ENCODE data around the gene MCAT.

MCAT gene

GRCh38 chr22:43090130-43090789 is 52.9 kb downstream of the MCAT start:
- Histone ChIP-seq H3K4me3 (ENCODE audit: low read length) (no peak overlapping the region), H2AFZ (ENCODE audit: low read length) (no peak overlapping the region), H3K79me2 (ENCODE audit: low read length) (no peaks in the 10 kb centered on the region), H3K9ac (ENCODE audit: low read length) (no peak overlapping the region), H3F3A (ENCODE audit: insufficient read depth, low read length) (peaks cover 27% of the 10 kb centered on the region), H4K20me1 (ENCODE audit: insufficient read depth, low read length) (no peaks in the 10 kb centered on the region), H3K27me3 (replicated peaks; ENCODE audit: insufficient read depth, low read length) (no peaks in the 10 kb centered on the region; the same call in 1 of the 2 replicates), H3K9me3 (replicated peaks; ENCODE audit: insufficient read depth, low read length) (no peaks in the 10 kb centered on the region), H3K27ac (ENCODE audit: low read length) (no peak overlapping the region), H3K4me2 (ENCODE audit: low read depth, low read length) (no peak overlapping the region), H3K36me3 (replicated peaks; ENCODE audit: insufficient read depth, low read length) (no peaks in the 10 kb centered on the region), H3K9me2 (replicated peaks; ENCODE audit: insufficient read depth, low read length) (no peaks in the 10 kb centered on the region), H3K4me1 (ENCODE audit: low read length) (peaks cover 18% of the 10 kb centered on the region)
- peak; percentile 67 for DNase-seq
- TF ChIP-seq EZH2 (optimal IDR thresholded peaks at IDR 0.05; ENCODE audit: low read depth, low read length) (no peak), EZH2phosphoT487 (IDR thresholded peaks at IDR 0.05; ENCODE audit: low read length) (no peak), CTCF (IDR thresholded peaks at IDR 0.05; ENCODE audit: low read length) (peak; percentile 32)

- peak within 1 kb of the TSS; percentile 43 for H3K9ac ChIP-seq (ENCODE audit: low read length)
- no peaks in the 10 kb centered on the region for H3K79me2 ChIP-seq (ENCODE audit: low read length)
- TF ChIP-seq EZH2phosphoT487 (IDR thresholded peaks at IDR 0.05; ENCODE audit: low read length) (no peak), CTCF (IDR thresholded peaks at IDR 0.05; ENCODE audit: low read length) (no peak), EZH2 (optimal IDR thresholded peaks at IDR 0.05; ENCODE audit: low read depth, low read length) (no peak)
- H3F3A ChIP-seq (ENCODE audit: insufficient read depth, low read length) = peaks cover 27% of the 10 kb centered on the region
- H3K4me1 ChIP-seq (ENCODE audit: low read length) = peaks cover 19% of the 10 kb centered on the region
- H3K4me2 ChIP-seq (ENCODE audit: low read depth, low read length) = peak within 1 kb of the TSS; percentile 88
- peak; percentile 92 for DNase-seq
- H4K20me1 ChIP-seq (ENCODE audit: insufficient read depth, low read length) = no peaks in the 10 kb centered on the region
- no peaks in the 10 kb centered on the region for H3K9me3 ChIP-seq (replicated peaks; ENCODE audit: insufficient read depth, low read length)
- H3K4me3 ChIP-seq (ENCODE audit: low read length) = peak within 1 kb of the TSS; percentile 74
- peak within 1 kb of the TSS; percentile 55; the same call in 1 of the 2 replicates for H3K27ac ChIP-seq (ENCODE audit: low read length)
- H2AFZ ChIP-seq (ENCODE audit: low read length) = peak within 1 kb of the TSS; percentile 99
- no peaks in the 10 kb centered on the region for H3K36me3 ChIP-seq (replicated peaks; ENCODE audit: insufficient read depth, low read length)
- no peaks in the 10 kb centered on the region for H3K9me2 ChIP-seq (replicated peaks; ENCODE audit: insufficient read depth, low read length)
- H3K27me3 ChIP-seq (replicated peaks; ENCODE audit: insufficient read depth, low read length) = no peaks in the 10 kb centered on the region
These were observed 54.0 kb downstream of the MCAT start, which contains the start of gene TTLL1 for GRCh38 chr22:43088984-43089717. TSS of gene TTLL1 (minus strand) at chr22:43089391. CDS start at chr22:43075586, 13,805 bp downstream.

GRCh38 chr22:43088627-43088983 is 54.6 kb downstream of the MCAT start:
- no peak for DNase-seq
- no peak for TF ChIP-seq EZH2 (optimal IDR thresholded peaks at IDR 0.05; ENCODE audit: low read depth, low read length)
- peak overlapping the region; percentile 99 for H2AFZ ChIP-seq (ENCODE audit: low read length)

More at GRCh38 chr22:43088627-43088983, 54.6 kb downstream of the MCAT start:
- peaks cover 27% of the 10 kb centered on the region for H3F3A ChIP-seq (ENCODE audit: insufficient read depth, low read length)
- no peaks in the 10 kb centered on the region for H3K9me2 ChIP-seq (replicated peaks; ENCODE audit: insufficient read depth, low read length)
- H3K79me2 ChIP-seq (ENCODE audit: low read length) = no peaks in the 10 kb centered on the region
- no peaks in the 10 kb centered on the region for H4K20me1 ChIP-seq (ENCODE audit: insufficient read depth, low read length)
- no peaks in the 10 kb centered on the region for H3K36me3 ChIP-seq (replicated peaks; ENCODE audit: insufficient read depth, low read length)
- peak overlapping the region; percentile 88 for H3K4me2 ChIP-seq (ENCODE audit: low read depth, low read length)
- H3K4me1 ChIP-seq (ENCODE audit: low read length) = peaks cover 19% of the 10 kb centered on the region
- no peaks in the 10 kb centered on the region for H3K27me3 ChIP-seq (replicated peaks; ENCODE audit: insufficient read depth, low read length)
- peak overlapping the region; percentile 74 for H3K4me3 ChIP-seq (ENCODE audit: low read length)
- H3K27ac ChIP-seq (ENCODE audit: low read length) = peak overlapping the region; percentile 55; the same call in 1 of the 2 replicates
- peak overlapping the region; percentile 43 for H3K9ac ChIP-seq (ENCODE audit: low read length)
- no peaks in the 10 kb centered on the region for H3K9me3 ChIP-seq (replicated peaks; ENCODE audit: insufficient read depth, low read length)

Measured in MM.1S (cell line).